Stimulated activated CD8-positive, alpha-beta memory T cell treated with anti-CD3 and anti-CD28 coated beads, Interleukin-7, amount 100 ng/mL, for 48 hours (primary cell): ENCODE results near the gene SP110.

ENCODE experiments used
- DNase-seq, 2 donors: peaks; one replicate each; pipeline ENCODE4 v3.0.0-alpha.2; 2020; ENCODE audit warnings: low read depth in 1 of 2; ENCODE audit errors: extremely low read depth in 1 of 2

Gene SP110

GRCh38 chr2:230172852-230173251, 46.9 kb downstream of the SP110 start:
- DNase-seq: no peak

DNA sequence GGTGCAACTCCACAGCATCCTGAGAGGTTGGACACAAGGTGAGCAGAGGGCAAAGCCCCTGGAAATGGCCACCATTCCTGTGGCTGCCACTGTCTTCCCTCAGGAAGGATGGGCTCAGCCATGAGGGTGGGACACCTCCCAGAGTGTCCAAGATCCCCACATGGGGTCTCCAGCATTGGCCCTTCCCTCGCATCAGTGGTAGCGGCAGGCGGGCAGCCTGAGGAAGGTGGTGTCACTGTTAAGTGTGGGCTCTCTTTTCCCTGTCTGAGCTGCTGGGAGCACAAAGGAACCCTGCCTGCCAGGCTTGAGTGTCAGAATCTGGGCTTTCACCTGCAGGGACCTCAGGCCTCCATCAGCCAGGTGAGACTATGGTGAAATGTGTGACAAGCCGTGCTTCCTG, 47.6 kb downstream of the SP110 start:
- DNase-seq: no peak

DNA sequence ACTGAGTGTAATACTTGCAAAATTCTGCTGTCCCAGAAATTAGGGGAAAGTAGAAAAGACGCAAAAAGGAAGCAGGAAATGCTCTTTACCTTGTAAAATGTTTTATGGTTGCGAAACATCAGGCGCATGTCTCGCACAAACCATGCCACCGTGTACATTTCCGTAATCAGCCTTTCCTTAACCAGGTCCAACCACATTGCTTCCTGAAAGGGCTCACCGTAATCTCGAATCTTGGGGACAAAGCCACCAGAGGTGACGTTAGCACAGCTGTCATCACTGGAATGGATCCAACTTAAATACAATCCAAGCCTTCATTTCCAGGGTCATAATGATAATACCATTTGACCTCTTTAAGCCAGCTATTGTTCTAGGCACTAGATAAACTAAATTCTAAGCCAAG, 49.3 kb downstream of the SP110 start:
- DNase-seq: no peak

- DNase-seq: no peak
Observed at GRCh38 chr2:230166557-230167170, 53.1 kb downstream of the SP110 start.

DNA sequence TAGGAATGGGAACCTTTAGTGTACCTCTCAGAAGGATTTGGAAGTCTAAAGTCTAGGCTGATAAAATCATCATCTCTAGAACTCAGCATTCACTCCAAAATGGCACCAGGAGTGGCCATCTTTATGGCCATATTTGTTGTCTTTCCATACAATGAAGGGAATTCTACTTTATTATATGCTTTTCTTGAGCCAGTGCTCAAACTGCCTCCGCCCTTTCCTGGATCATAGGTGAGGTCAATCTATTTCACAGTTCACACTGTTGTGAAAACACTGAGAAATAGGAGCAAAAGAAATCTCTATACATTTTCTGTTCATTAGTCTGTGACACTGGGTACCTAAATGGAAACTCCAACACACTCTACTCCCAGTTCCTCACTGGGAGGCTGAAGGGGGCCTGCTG, 55.6 kb downstream of the SP110 start:
- no peak for DNase-seq

DNA sequence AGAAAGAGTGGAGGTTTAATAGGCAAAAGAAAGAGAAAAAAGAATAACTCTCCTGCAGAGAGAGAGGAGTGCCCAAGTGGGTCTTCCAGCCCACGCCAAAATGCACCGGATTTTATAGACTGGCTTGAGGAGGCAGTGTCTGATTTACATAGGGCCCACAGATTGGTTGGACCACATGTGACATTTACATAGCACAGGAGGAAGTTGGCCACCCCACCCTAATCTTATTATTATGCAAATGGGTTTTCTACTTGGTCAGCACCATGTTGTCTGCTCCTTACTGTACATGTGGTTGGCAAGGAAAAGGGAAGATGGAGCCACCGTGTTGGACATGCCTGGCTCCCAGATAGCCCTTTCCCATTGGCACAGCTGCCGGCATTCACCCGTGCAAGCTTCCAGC, 56.8 kb downstream of the SP110 start:
- no peak for DNase-seq

DNA sequence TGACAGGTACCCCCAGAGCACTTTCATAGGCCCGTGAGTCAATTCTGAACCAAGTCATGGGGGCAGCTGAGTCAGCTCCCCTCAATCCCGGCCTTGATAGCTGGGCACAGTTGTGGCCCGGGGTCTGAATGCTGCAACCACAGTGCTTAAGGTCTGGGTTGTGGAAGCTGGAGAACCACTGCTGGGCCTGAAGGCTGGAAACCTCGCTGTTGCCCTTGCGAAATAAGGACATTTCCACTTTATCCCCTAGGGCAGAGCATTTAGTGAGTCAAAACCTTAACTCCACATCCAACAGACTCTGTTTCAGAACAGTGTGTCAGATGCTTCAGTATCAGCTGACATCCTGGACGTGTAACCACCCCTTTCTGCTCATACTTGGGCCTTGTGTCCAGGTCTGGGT, 58.6 kb downstream of the SP110 start:
- DNase-seq: no peak

DNA sequence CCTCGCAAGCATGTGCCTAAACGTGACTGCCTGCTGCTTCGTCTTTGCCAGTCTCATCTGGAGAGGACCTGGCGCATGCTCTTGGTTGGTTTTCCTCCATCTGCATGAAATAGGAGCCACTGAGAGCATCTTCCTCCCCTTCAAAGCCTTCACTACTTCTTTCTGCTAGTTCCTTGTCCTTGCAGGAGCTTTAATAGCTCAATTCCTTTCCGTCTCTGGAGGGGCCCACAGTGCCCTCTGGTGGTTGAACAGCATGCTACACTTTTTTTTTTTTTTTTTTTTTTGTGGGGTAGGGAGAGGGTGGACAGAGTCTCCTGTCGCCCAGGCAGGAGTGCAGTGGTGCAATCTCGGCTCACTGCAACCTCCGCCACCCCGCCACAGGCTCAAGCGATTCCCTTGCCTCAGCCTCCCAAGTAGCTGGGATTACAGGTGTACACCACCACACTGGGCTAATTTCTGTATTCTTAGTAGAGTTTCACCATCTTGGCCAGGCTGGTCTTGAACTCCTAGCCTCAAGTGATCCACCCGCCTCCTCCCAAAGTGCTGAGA, 59.6 kb downstream of the SP110 start:
- no peak for DNase-seq

DNA sequence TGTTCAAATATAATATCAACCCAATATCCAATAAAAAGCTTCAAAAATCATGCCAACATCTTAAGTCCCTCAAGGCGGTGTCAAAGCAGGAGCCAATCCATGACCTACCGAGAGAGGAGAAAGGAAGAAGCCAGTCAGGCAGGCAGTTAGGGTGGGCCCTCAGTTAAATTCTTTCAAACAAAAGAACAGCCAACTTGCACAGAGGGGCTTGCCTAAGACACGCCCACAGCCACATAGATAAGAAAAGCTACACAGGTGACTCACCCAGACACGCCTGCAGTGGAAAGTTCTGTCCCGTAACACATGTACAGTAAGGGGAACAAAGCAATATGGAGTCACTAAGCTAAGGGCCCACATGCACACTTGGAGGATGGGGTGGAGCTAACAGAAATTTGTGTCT, 61.3 kb downstream of the SP110 start:
- no peak for DNase-seq

- DNase-seq: no peak
Observed at GRCh38 chr2:230156782-230157699, 62.7 kb downstream of the SP110 start.

DNA sequence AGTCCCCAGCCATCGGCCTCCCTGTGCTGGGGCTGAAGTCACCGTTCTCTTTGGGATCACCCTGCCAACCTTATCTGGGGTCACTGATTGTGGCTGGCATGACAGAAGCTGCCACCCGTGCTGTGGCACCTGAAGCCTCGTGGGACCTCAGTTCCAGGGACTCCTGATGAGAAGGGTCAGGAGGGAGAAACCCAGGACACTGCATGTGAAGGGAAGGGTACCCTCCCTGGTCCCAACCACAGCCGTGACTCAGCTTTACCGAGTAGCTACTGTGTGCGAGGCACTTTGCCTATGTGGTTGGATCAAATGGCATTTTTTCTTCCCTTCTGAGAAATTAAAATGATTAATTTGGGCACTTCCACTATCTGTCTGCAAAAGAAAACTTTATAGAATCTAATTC, 64.4 kb downstream of the SP110 start:
- peak in 1 of 2 donors; percentile 39 for DNase-seq

DNA sequence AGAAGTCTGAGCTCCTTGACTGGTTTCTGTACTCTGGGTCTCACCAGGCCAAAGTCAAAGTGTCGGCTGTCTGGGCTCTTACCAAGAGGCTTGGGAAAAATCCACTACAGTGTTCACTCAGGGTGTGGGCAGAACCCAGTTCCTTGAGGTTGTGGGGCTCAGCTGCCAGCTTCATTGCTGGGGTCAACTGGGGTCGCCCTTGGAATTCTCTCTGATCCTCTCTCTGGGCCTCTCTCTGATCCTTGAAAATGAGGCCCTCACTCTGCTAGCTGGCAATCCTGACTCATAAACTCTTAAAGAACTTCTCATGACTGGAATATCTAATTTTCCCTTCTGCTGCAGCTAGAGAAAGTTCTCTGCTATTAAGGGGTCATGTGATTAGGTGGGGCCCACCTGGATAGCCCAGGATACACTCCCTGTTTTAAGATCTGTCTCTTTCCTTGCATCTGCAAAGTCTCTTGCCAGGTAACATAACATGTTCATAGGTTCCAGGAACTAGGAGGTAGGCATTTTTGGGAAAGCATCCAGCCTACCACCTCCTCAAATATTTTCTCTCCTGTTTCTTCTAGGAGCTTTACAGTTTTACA, 66.3 kb downstream of the SP110 start:
- DNase-seq: no peak

- no peak for DNase-seq
Observed at GRCh38 chr2:230152334-230152733, 67.5 kb downstream of the SP110 start.

DNA sequence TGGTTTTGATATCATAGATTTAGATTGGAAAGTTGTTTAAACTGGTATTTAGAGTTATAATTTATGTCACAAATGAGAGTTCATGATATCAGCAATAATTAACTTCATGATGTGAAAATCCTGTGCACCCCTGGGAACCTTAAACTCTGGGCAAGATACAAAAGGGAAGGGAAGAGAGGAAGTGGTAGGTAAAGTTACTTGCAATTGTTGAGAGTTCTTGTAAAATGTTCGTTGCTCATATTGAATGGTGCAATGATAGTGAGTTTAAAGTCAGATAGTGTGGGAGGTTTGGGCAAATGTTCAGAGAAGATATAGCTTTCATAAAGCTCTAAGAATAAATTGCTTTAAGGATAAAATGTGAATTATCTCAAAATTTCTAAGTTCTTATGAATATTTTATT, 75.4 kb downstream of the SP110 start:
- no peak for DNase-seq

GRCh38 chr2:230140667-230141066, 79.1 kb downstream of the SP110 start:
- DNase-seq: no peak

- DNase-seq: no peak
Observed at GRCh38 chr2:230137902-230138539, 81.8 kb downstream of the SP110 start.

- DNase-seq: no peak
Observed at GRCh38 chr2:230135130-230135525, 84.7 kb downstream of the SP110 start.

GRCh38 chr2:230134496-230135129, 85.2 kb downstream of the SP110 start:
- DNase-seq: no peak

- DNase-seq: no peak
Observed at GRCh38 chr2:230131366-230131765, 88.4 kb downstream of the SP110 start.

GRCh38 chr2:230130668-230131364, 89.0 kb downstream of the SP110 start:
- DNase-seq: no peak
